GM10266 (cell line): Measurements from ENCODE around the gene ACOX3.

Source experiments
- DNase-seq: peaks from one replicate; pipeline ENCODE4 v3.0.0; 2012; ENCODE audit errors: extremely low spot score
- CTCF ChIP-seq: IDR thresholded peaks from 2 replicates; pipeline ENCODE4 v1.5.1; 2012; ENCODE audit warnings: mild to moderate bottlenecking, low read depth; ENCODE audit not compliant: control insufficient read depth, insufficient read depth; ENCODE audit errors: missing control alignments

Gene ACOX3

GRCh38 chr4:8477095-8477635 lies 36.6 kb upstream of the ACOX3 start:
- DNase-seq = no peak

GRCh38 chr4:8475751-8476575 lies 35.4 kb upstream of the ACOX3 start:
- TF ChIP-seq CTCF = no peak
- DNase-seq = no peak

More at GRCh38 chr4:8477095-8477635, 36.6 kb upstream of the ACOX3 start:
- TF ChIP-seq CTCF = no peak

DNA sequence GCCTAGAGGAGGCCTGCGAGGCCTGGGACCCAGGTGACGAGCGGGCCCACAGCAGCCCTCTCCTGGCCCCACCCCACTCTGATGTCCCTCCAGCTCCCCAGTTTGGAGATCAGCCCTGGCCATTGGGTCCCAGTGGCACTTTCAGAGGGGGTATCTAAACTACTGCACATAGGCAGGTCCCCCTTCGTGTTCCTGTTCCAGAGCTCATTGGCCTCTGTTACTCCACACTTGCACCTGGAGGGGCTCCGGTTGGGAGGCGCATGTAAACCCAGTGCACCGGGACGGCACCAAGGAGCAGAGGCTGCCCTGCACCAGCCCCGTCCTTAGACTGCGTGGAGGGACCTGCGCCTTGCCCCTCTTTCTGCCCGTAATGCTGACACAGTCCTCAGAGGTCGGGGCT lies 34.3 kb upstream of the ACOX3 start:
- TF ChIP-seq CTCF = no peak
- DNase-seq = no peak

DNA sequence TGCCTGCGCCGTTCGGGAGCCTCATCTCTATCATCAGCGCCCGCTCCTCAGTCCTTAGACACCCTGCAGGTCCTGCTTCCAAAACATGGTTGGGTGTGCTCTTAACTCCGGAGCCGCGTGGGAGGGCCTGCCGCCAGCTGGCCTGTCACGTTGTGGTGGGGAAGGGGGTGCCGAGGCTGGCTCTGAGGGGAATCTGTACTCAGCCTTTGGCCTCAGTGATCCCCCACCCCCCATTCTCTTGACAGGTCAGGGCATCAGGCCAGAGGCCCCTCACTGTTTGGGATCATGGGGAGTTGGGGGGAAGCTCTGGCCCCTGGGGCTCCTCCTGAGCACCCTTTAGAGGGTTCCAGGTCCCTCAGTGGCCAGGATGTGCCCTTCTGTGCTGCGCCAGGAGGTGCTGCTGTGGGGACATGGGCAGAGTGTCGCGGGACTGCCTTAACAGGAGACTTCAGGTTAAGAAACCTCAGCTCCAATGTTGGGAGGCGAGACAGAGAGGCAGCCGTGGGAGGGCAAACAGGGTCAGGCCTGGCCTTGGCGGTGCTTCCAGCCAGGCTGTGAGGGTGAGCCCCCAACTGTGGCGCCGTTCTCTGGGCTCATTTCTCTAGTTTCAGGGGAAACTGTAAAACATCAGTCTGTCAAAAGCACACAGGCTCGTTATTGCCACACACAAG lies 33.5 kb upstream of the ACOX3 start:
- DNase-seq = no peak
- no peak for TF ChIP-seq CTCF

- no peak for DNase-seq
- no peak for TF ChIP-seq CTCF
Observed at GRCh38 chr4:8473198-8473919, 32.8 kb upstream of the ACOX3 start.

- no peak for DNase-seq
- TF ChIP-seq CTCF = no peak
Observed at GRCh38 chr4:8472689-8473197, 32.2 kb upstream of the ACOX3 start.
